Gastroesophageal sphincter (tissue), 4 donors: ENCODE results near the gene FAM135A. TPM values are rescaled to one million over a fixed set of nuclear protein-coding genes. Genes with fewer than 3 reads are reported as not detected.
"Not testable (repeated sequence)": the region's sequence is repeated elsewhere in the genome, so short reads cannot be mapped to it uniquely, and the experiment has no call there.

Experiments used
- ATAC-seq: fragments of 150-250 bp; one replicate; pipeline ENCODE4 v1.9.1; 2016; ENCODE audit warnings: mild to moderate bottlenecking, moderate library complexity
- H3K27ac ChIP-seq, 4 donors: fragments of 200-600 bp; sonication (generic) in 3 of 4; 1 replicate in 3 of 4; 2 replicates in 1 of 4; pipeline ENCODE4 v1.5.1; 2016 to 2019
- H3K27me3 ChIP-seq: fragments of 200-600 bp; sonication (generic); one replicate; pipeline ENCODE4 v1.5.1; 2019
- H3K36me3 ChIP-seq, 2 donors: fragments of 200-600 bp; sonication (generic); one replicate each; pipeline ENCODE4 v1.5.1; 2019; ENCODE audit warnings: control low read depth in 1 of 2
- H3K4me1 ChIP-seq, 3 donors: fragments of 200-600 bp; sonication (generic); 1 replicate in 2 of 3; 2 replicates in 1 of 3; pipeline ENCODE4 v1.5.1; 2016 to 2019; ENCODE audit warnings: control low read depth in 2 of 3
- H3K4me3 ChIP-seq, 2 donors: fragments of 200-600 bp; sonication (generic); one replicate each; pipeline ENCODE4 v1.5.1; 2019; ENCODE audit warnings: mild to moderate bottlenecking in 1 of 2, moderate library complexity in 1 of 2
- H3K9me3 ChIP-seq, 3 donors: fragments of 200-600 bp; sonication (generic); one replicate each; pipeline ENCODE4 v1.5.1; 2017 to 2019; ENCODE audit warnings: control low read depth in 2 of 3
- EP300 ChIP-seq: sonication (generic); formaldehyde crosslinking; IDR thresholded peaks from one replicate; pipeline ENCODE4 v1.6.1; 2017; ENCODE audit warnings: antibody characterized with exemption, mild to moderate bottlenecking
- POLR2A ChIP-seq, 2 donors: fragments of 450-650 bp; IDR thresholded peaks; one replicate each; pipeline ENCODE4 v1.6.1; 2017; ENCODE audit warnings: antibody characterized with exemption in 2 of 2, mild to moderate bottlenecking in 2 of 2, moderate library complexity in 1 of 2
- POLR2AphosphoS5 ChIP-seq: sonication (generic); formaldehyde crosslinking; IDR thresholded peaks from one replicate; pipeline ENCODE4 v1.6.1; 2017; ENCODE audit warnings: antibody characterized with exemption
- WGBS, 2 donors: methylation state at CpG; one replicate each; pipeline ENCODE4 v1.1.5; 2018; ENCODE audit warnings: low coverage in 1 of 2; 5-methylcytosine and 5-hydroxymethylcytosine counted together
- small RNA-seq, 4 donors: library from RNA; depleted of rRNA; stranded (forward); fragments of <200 nt; gene quantifications; one replicate each; pipeline ENCODE3, GENCODE V24; 2016
- total RNA-seq, 4 donors: library from RNA; depleted of rRNA; stranded (reverse); fragments of >200 nt; gene quantifications; one replicate each; pipeline ENCODE4 v1.1.0, GENCODE V29; 2016
- TF ChIP-seq, protein P1 (sequence below), 4 experiments: fragments of 200-600 bp in 2 of 4; fragments of 450-650 bp in 2 of 4; sonication (generic) in 1 of 4; IDR thresholded peaks; one replicate each; pipeline ENCODE4 v1.5.1; 2017 to 2019; ENCODE audit warnings: antibody characterized with exemption in 4 of 4, mild to moderate bottlenecking in 2 of 4, moderate library complexity in 2 of 4

FAM135A gene
- total RNA-seq, 4 donors from 2014 or later, result 15.4 to 37.0 (median 29.9) TPM

- Histone ChIP-seq H3K9me3 (no peaks in the 10 kb centered on the region), H3K27me3 (no peaks in the 10 kb centered on the region), H3K4me1 (no peaks in the 10 kb centered on the region), H3K4me3 (no peak overlapping the region), H3K36me3 (no peaks in the 10 kb centered on the region), H3K27ac (no peak overlapping the region)
- WGBS, 2 donors, result 93% methylated on average over 3 of the region's 6 CpGs; no CpG with 5 or more reads in 1 of the 2 donors
- ATAC-seq, result no peak
- TF ChIP-seq, protein P1, sequence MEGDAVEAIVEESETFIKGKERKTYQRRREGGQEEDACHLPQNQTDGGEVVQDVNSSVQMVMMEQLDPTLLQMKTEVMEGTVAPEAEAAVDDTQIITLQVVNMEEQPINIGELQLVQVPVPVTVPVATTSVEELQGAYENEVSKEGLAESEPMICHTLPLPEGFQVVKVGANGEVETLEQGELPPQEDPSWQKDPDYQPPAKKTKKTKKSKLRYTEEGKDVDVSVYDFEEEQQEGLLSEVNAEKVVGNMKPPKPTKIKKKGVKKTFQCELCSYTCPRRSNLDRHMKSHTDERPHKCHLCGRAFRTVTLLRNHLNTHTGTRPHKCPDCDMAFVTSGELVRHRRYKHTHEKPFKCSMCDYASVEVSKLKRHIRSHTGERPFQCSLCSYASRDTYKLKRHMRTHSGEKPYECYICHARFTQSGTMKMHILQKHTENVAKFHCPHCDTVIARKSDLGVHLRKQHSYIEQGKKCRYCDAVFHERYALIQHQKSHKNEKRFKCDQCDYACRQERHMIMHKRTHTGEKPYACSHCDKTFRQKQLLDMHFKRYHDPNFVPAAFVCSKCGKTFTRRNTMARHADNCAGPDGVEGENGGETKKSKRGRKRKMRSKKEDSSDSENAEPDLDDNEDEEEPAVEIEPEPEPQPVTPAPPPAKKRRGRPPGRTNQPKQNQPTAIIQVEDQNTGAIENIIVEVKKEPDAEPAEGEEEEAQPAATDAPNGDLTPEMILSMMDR (IDR thresholded peaks at IDR 0.05), result no peak
- TF ChIP-seq POLR2A (IDR thresholded peaks at IDR 0.05), result no peak
- no peak for TF ChIP-seq POLR2AphosphoS5
- TF ChIP-seq EP300, result no peak
These were observed 190.9 kb downstream of the FAM135A start for GRCh38 chr6:70604254-70604653.

DNA sequence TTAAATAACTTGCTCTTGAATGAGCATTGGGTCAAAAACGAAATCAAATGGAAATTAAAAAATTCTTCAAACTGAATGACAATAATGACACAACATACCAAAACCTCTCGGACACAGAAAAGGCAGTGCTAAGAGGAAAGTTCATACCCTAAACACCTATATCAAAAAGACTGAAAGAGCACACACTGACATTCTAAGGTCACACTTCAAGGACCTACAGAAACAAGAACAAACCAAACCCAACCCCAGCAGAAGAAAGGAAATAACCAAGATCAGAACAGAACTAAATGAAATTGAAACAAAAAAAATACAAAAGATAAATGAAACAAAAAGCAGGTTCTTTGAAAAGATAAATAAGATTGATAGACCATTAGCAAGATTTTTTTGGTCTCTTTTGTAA lies 194.1 kb downstream of the FAM135A start:
- not testable (repeated sequence) for H3K4me1 ChIP-seq, H3K4me3 ChIP-seq, H3K27me3 ChIP-seq, ATAC-seq, H3K36me3 ChIP-seq, H3K27ac ChIP-seq, H3K9me3 ChIP-seq
- WGBS, 2 donors, result 74 to 86% methylated on average over 1 to 2 of the region's 2 CpGs

GRCh38 chr6:70609181-70609580 lies 195.9 kb downstream of the FAM135A start:
- not testable (repeated sequence) for H3K9me3 ChIP-seq, ATAC-seq, H3K27ac ChIP-seq, H3K27me3 ChIP-seq, H3K36me3 ChIP-seq, H3K4me1 ChIP-seq, H3K4me3 ChIP-seq
- WGBS, 2 donors, result 81% methylated on average over 3 of the region's 13 CpGs; no CpG with 5 or more reads in 1 of the 2 donors

Small RNA genes within 50 kb of the gene (small RNA-seq; reads per million reads assigned to genes)
- 0 reads per million in 4 donors for gene RNU7-48P

Other genes with a start within 250 kb of the FAM135A start
- gene COL9A1, start 110.4 kb upstream of the FAM135A start, total RNA-seq, result under 1 TPM in 3 of 4 donors, not detected in 1; 0.07 to 0.81 (median 0.27) TPM
- gene SDHAF4, start 153.4 kb downstream of the FAM135A start, total RNA-seq, result 10 to 100 TPM in 1 of 4 donors, 1 to 10 TPM in 3; 5.4 to 11.2 (median 7.8) TPM